ENCODE results near the gene CCDC187. TPM values are rescaled to one million over a fixed set of nuclear protein-coding genes. Genes with fewer than 3 reads are reported as not detected.
"Not testable (repeated sequence)": the region's sequence is repeated elsewhere in the genome, so short reads cannot be mapped to it uniquely, and the experiment has no call there.

The CCDC187 gene
- total and polyA plus RNA-seq, 3 donors from 2014 or later = 13.8 to 61.5 (median 33.4) TPM

DNA sequence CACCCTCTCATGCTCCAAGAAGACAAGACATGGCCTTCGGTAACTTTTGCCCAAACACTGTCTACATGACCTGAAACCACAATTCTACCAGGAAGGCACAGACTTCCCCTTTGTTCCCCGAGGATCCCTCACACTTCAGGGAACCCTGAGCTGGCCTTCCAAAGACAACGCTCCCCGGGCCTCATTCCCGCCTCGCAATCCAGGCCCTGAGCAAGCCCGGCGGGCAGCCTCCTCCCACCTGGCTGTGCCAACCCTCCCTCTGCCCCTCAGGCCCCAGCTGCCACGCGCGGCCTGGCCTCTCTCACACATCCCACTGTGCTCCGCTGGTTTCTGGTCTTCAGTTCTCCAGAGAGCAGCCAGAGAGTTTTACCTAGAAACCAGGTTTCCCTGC lies 65.6 kb downstream of the CCDC187 start:
- TF ChIP-seq POLR2A (IDR thresholded peaks at IDR 0.05) = no peak
- TF ChIP-seq, protein P1, sequence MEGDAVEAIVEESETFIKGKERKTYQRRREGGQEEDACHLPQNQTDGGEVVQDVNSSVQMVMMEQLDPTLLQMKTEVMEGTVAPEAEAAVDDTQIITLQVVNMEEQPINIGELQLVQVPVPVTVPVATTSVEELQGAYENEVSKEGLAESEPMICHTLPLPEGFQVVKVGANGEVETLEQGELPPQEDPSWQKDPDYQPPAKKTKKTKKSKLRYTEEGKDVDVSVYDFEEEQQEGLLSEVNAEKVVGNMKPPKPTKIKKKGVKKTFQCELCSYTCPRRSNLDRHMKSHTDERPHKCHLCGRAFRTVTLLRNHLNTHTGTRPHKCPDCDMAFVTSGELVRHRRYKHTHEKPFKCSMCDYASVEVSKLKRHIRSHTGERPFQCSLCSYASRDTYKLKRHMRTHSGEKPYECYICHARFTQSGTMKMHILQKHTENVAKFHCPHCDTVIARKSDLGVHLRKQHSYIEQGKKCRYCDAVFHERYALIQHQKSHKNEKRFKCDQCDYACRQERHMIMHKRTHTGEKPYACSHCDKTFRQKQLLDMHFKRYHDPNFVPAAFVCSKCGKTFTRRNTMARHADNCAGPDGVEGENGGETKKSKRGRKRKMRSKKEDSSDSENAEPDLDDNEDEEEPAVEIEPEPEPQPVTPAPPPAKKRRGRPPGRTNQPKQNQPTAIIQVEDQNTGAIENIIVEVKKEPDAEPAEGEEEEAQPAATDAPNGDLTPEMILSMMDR (IDR thresholded peaks at IDR 0.05) = no peak
- Histone ChIP-seq H3K27ac (no peak overlapping the region), H3K9me3 (no peaks in the 10 kb centered on the region), H3K4me3 (no peak overlapping the region), H3K4me1 (no peaks in the 10 kb centered on the region), H3K27me3 (no peaks in the 10 kb centered on the region), H3K36me3 (ENCODE audit: low read depth, missing control alignments) (no peaks in the 10 kb centered on the region)
- DNase-seq = no peak
- intact Hi-C loops (cut with DNase I; ENCODE audit: low total_unique reads) = no loop called here
- WGBS, 2 donors = 71 to 83% methylated on average over 10 to 12 of the region's 12 CpGs

DNA sequence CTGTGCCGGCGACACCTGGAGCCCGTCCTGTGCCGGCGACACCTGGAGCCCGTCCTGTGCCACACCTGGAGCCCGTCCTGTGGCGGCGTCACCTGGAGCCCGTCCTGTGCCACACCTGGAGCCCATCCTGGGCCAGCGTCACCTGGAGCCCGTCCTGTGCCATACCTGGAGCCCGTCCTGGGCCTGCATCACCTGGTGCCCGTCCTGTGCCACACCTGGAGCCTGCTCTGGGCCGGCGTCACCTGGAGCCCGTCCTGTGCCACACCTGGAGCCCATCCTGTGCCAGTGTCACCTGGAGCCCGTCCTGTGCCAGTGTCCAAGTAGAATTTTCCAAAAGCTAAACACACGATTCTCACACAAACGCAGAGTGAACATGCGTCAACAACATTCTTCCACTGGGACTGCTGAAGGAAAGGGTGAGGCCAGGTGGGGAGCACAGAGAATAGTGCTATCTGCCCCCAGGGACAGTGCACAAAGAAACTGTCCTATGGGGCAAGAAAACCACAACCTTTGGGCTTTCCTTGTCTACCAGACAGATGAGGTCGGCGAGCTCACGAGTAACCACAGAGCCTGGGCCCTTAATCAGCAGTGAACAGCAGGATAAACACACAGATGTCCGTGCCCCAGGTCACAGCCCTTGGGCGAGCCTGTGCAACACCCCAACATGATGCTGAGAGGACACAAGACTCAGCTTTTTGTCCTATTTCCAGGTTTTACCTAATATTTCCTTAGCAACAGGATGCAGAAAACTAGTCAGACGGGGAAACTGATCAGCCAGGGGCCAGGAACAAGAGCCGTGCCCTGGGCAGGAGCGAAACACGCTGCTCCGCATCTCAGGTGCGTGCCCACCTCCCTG lies 66.2 kb downstream of the CCDC187 start:
- DNase-seq = no peak
- 91 to 92% methylated on average over 25 to 32 of the region's 32 CpGs for WGBS, 2 donors
- H3K4me3 ChIP-seq = no peak overlapping the region
- no peaks in the 10 kb centered on the region for H3K4me1 ChIP-seq
- no peaks in the 10 kb centered on the region for H3K9me3 ChIP-seq
- intact Hi-C loops (cut with DNase I; ENCODE audit: low total_unique reads) = no loop called here
- H3K36me3 ChIP-seq (ENCODE audit: low read depth, missing control alignments) = no peaks in the 10 kb centered on the region
- TF ChIP-seq, protein P1 (IDR thresholded peaks at IDR 0.05) = no peak
- TF ChIP-seq POLR2A (IDR thresholded peaks at IDR 0.05) = no peak
- no peaks in the 10 kb centered on the region for H3K27me3 ChIP-seq
- H3K27ac ChIP-seq = no peak overlapping the region

DNA sequence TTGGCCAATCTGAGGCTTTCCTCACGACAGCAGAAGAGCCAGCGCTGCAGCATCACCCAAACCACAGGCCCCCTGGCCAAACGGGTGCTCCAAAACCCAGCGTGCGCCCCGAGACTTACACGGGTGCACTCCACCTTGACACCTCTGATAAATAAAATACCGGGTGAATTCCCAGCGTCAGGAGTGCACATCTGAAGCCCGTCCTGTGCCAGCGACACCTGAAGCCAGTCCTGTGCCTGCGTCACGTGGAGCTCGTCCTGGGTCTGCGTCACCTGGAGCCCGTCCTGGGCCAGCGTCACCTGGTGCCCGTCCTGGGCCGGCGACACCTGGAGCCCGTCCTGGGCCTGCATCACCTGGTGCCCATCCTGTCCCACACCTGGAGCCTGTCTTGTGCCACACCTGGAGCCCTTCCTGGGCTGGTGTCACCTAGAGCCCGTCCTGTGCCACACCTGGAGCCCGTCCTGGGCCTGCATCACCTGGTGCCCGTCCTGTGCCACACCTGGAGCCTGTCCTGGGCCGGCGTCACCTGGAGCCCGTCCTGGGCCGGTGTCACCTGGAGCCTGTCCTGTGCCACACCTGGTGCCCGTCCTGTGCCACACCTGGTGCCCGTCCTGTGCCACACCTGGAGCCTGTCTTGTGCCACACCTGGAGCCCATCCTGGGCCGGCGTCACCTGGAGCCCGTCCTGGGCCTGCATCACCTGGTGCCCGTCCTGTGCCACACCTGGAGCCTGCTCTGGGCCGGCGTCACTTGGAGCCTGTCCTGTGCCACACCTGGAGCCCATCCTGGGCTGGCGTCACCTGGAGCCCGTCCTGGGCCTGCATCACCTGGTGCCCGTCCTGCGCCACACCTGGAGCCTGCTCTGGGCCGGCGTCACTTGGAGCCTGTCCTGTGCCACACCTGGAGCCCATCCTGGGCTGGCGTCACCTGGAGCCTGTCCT lies 67.2 kb downstream of the CCDC187 start:
- H3K4me1 ChIP-seq; intact Hi-C loops (cut with DNase I; ENCODE audit: low total_unique reads); H3K27me3 ChIP-seq; DNase-seq; H3K27ac ChIP-seq; H3K36me3 ChIP-seq (ENCODE audit: low read depth, missing control alignments); H3K9me3 ChIP-seq; H3K4me3 ChIP-seq: not testable (repeated sequence)
- WGBS, 2 donors = 92 to 94% methylated on average over 24 to 43 of the region's 43 CpGs

DNA sequence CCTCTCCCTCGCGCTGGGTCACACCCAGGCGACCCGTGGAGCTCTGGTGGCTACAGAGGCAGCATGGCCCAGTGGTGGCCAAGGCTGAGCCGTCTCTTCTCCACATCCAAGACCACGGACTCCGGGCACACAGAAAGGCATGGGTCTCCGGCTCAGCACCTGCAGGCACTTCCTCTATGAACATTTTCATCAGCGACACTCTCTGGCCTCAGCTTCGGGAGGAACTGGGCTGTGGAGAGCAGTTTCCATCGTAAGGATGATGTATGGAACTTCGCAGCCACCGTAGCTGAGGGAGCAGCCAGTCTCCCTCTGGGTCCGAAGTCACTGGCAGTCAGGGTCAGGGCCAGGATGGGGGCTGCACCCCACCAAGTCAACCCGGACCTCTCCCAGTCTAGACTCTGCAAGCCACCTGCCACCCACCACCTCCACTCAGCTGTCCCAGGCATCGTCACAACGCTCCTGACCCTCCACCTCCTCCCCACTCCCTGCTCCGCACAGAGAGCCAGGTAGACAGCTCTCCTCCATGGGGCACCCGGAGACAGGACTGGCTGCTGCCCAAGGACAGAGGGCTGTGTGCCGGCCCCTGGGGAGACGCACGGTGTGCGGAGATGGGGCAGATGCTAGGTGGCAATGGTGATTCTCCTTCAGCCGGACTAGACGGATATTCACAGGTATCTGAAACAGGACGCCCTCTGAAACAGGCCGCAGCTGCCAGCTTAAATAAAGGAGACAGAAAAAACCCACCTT lies 68.0 kb downstream of the CCDC187 start:
- H3K36me3 ChIP-seq (ENCODE audit: low read depth, missing control alignments) = no peaks in the 10 kb centered on the region
- no peaks in the 10 kb centered on the region for H3K9me3 ChIP-seq
- TF ChIP-seq, protein P1 (IDR thresholded peaks at IDR 0.05) = no peak
- TF ChIP-seq POLR2A (IDR thresholded peaks at IDR 0.05) = no peak
- no peak for DNase-seq
- intact Hi-C loops (cut with DNase I; ENCODE audit: low total_unique reads) = no loop called here
- H3K4me1 ChIP-seq = no peaks in the 10 kb centered on the region
- H3K27me3 ChIP-seq = no peaks in the 10 kb centered on the region
- WGBS, 2 donors = 90 to 96% methylated on average over 20 to 27 of the region's 27 CpGs
- H3K4me3 ChIP-seq = no peak overlapping the region
- H3K27ac ChIP-seq = no peak overlapping the region
